ENCODE results near the gene INHBA.

Gene INHBA

GRCh38 chr7:41725013-41725412 is 22.1 kb upstream of the INHBA start:
- Histone ChIP-seq H4K20me1 (ENCODE audit: insufficient read depth) (no peaks in the 10 kb centered on the region; the same call in 1 of the 2 replicates), H3K4me2 (no peak overlapping the region), H3K79me2 (ENCODE audit: insufficient read depth, low read depth) (no peaks in the 10 kb centered on the region), H3K27ac (no peak overlapping the region), H3K36me3 (ENCODE audit: insufficient read depth) (no peaks in the 10 kb centered on the region), H3K4me1 (ENCODE audit: low read depth, poor library complexity, severe bottlenecking) (no peaks in the 10 kb centered on the region), H3K4me3 (IDR thresholded peaks at IDR 0.05; ENCODE audit: insufficient read depth, low read depth, low read length) (no peak overlapping the region), H3K9ac (no peak overlapping the region), H2AFZ (ENCODE audit: low read depth) (no peak overlapping the region), H3K27me3 (ENCODE audit: insufficient read depth, low read depth) (no peaks in the 10 kb centered on the region)
- no peak for TF ChIP-seq CTCF (conservative IDR thresholded peaks at IDR 0.05; ENCODE audit: low read depth, low read length)

- H3K4me3 ChIP-seq (IDR thresholded peaks at IDR 0.05; ENCODE audit: insufficient read depth, low read depth, low read length): no peak overlapping the region
- no peak overlapping the region for H3K4me2 ChIP-seq
- TF ChIP-seq CTCF (conservative IDR thresholded peaks at IDR 0.05; ENCODE audit: low read depth, low read length): no peak
- no peak overlapping the region for H3K9ac ChIP-seq
- H2AFZ ChIP-seq (ENCODE audit: low read depth): no peak overlapping the region
- no peaks in the 10 kb centered on the region for H3K36me3 ChIP-seq (ENCODE audit: insufficient read depth)
- H3K27ac ChIP-seq: no peak overlapping the region
- H4K20me1 ChIP-seq (ENCODE audit: insufficient read depth): no peaks in the 10 kb centered on the region; the same call in 1 of the 2 replicates
- no peaks in the 10 kb centered on the region for H3K27me3 ChIP-seq (ENCODE audit: insufficient read depth, low read depth)
- no peaks in the 10 kb centered on the region for H3K79me2 ChIP-seq (ENCODE audit: insufficient read depth, low read depth)
- H3K4me1 ChIP-seq (ENCODE audit: low read depth, poor library complexity, severe bottlenecking): no peaks in the 10 kb centered on the region
Observed at GRCh38 chr7:41720886-41721285, 18.0 kb upstream of the INHBA start.

GRCh38 chr7:41720046-41720445 is 17.2 kb upstream of the INHBA start:
- H3K4me3 ChIP-seq (IDR thresholded peaks at IDR 0.05; ENCODE audit: insufficient read depth, low read depth, low read length): no peak overlapping the region
- H3K27me3 ChIP-seq (ENCODE audit: insufficient read depth, low read depth): no peaks in the 10 kb centered on the region
- no peak overlapping the region for H2AFZ ChIP-seq (ENCODE audit: low read depth)
- H3K4me1 ChIP-seq (ENCODE audit: low read depth, poor library complexity, severe bottlenecking): no peaks in the 10 kb centered on the region
- H3K36me3 ChIP-seq (ENCODE audit: insufficient read depth): no peaks in the 10 kb centered on the region
- no peaks in the 10 kb centered on the region; the same call in 1 of the 2 replicates for H4K20me1 ChIP-seq (ENCODE audit: insufficient read depth)
- H3K4me2 ChIP-seq: no peak overlapping the region
- H3K27ac ChIP-seq: no peak overlapping the region
- H3K9ac ChIP-seq: no peak overlapping the region
- H3K79me2 ChIP-seq (ENCODE audit: insufficient read depth, low read depth): no peaks in the 10 kb centered on the region
- no peak for TF ChIP-seq CTCF (conservative IDR thresholded peaks at IDR 0.05; ENCODE audit: low read depth, low read length)

GRCh38 chr7:41716691-41717090 is 13.8 kb upstream of the INHBA start:
- Histone ChIP-seq H3K79me2 (ENCODE audit: insufficient read depth, low read depth) (no peaks in the 10 kb centered on the region), H3K27me3 (ENCODE audit: insufficient read depth, low read depth) (no peaks in the 10 kb centered on the region), H3K36me3 (ENCODE audit: insufficient read depth) (no peaks in the 10 kb centered on the region), H3K9ac (no peak overlapping the region), H3K4me3 (IDR thresholded peaks at IDR 0.05; ENCODE audit: insufficient read depth, low read depth, low read length) (no peak overlapping the region), H4K20me1 (ENCODE audit: insufficient read depth) (no peaks in the 10 kb centered on the region), H3K4me2 (no peak overlapping the region), H2AFZ (ENCODE audit: low read depth) (no peak overlapping the region), H3K27ac (no peak overlapping the region), H3K4me1 (ENCODE audit: low read depth, poor library complexity, severe bottlenecking) (no peaks in the 10 kb centered on the region)
- TF ChIP-seq CTCF (conservative IDR thresholded peaks at IDR 0.05; ENCODE audit: low read depth, low read length): no peak
